ENCODE data around the gene INSYN1.

GRCh38 chr15:73717206-73717605 is 35.9 kb downstream of the INSYN1 start:
- TF ChIP-seq CTCF (IDR thresholded peaks at IDR 0.05) (no peak), EZH2 (IDR thresholded peaks at IDR 0.05; ENCODE audit: borderline replicate concordance, insufficient read depth, low read depth, low read length, poor library complexity, severe bottlenecking) (no peak)
